SK-N-SH (cell line): ENCODE results near the gene SETD3.

Experiments
- CHD2 ChIP-seq: fragments of 150-350 bp; IDR thresholded peaks from 2 replicates; pipeline ENCODE4 v1.6.1; 2018; ENCODE audit warnings: low read length; ENCODE audit not compliant: partially characterized antibody
- CTCF ChIP-seq: fragments of 200-600 bp; sonication (generic); IDR thresholded peaks from 2 replicates; pipeline ENCODE4 v1.6.1; 2017; ENCODE audit warnings: antibody characterized with exemption, mild to moderate bottlenecking, moderate library complexity
- FOXM1 ChIP-seq: IDR thresholded peaks from 2 replicates; pipeline ENCODE4 v1.4.0; 2012; ENCODE audit warnings: low read depth, mild to moderate bottlenecking

GRCh38 chr14:99476864-99477263 is 3.8 kb downstream of the SETD3 start:
- no peak for TF ChIP-seq CTCF
- TF ChIP-seq CHD2: no peak
- TF ChIP-seq FOXM1: no peak
